ENCODE results near the gene CLUH. TPM values are rescaled to one million over a fixed set of nuclear protein-coding genes. Genes with fewer than 3 reads are reported as not detected.

Gene CLUH
- total RNA-seq, 1 experiment from 2014 or later = 175 TPM

- Histone ChIP-seq H4K20me1 (ENCODE audit: insufficient read depth) (no peaks in the 10 kb centered on the region), H3K9ac (ENCODE audit: low read length) (no peak overlapping the region), H3K4me3 (replicated peaks in 1 of 2; ENCODE audit: low read depth in 1 of 2, low read length in 2 of 2) (no peak overlapping the region), H3K9me2 (ENCODE audit: insufficient read depth) (no peaks in the 10 kb centered on the region), H3K27me3 (ENCODE audit: insufficient read depth, low read length) (no peaks in the 10 kb centered on the region), H3K27ac (ENCODE audit: low read depth, low read length) (no peak overlapping the region), H3K4me2 (ENCODE audit: low read length) (no peak overlapping the region), H2AFZ (ENCODE audit: low read depth, low read length, poor library complexity, severe bottlenecking) (no peak overlapping the region), H3K36me3 (ENCODE audit: control insufficient read depth in 1 of 2, insufficient read depth in 2 of 2, low read length in 2 of 2) (no peaks in the 10 kb centered on the region), H3K79me2 (ENCODE audit: insufficient read depth, low read length) (no peaks in the 10 kb centered on the region), H3K4me1 (ENCODE audit: control insufficient read depth in 1 of 2, insufficient read depth in 2 of 2, low read length in 2 of 2) (peaks cover 13 to 36% of the 10 kb centered on the region in 2 experiments), H3K9me3 (ENCODE audit: control insufficient read depth in 1 of 2, insufficient read depth in 1 of 2, low read depth in 1 of 2, low read length in 2 of 2) (no peaks in the 10 kb centered on the region)
- no peak for ATAC-seq
- ChIA-PET RAD21 (ENCODE audit: low non-redundant PET in 1 of 2, low total read pairs in 2 of 2, uncharacterized antibody in 2 of 2, unreplicated experiment in 2 of 2) (interaction anchor here in 1 of 2 experiments (0.6 kb wide), 1 partner anchor 34 kb away, joined by 4 read pairs; no protein-coding TSS in a partner anchor), POLR2A (no interaction called here), CTCF (no interaction called here)
- DNase-seq (ENCODE audit: low read depth, low spot score) = no peak
- TF ChIP-seq ATF3 (IDR thresholded peaks at IDR 0.05) = no peak
- TF ChIP-seq JUND (IDR thresholded peaks at IDR 0.05) = no peak
- TF ChIP-seq FOSL1 (IDR thresholded peaks at IDR 0.05; ENCODE audit: low read depth) = no peak
- TF ChIP-seq ELF1 (IDR thresholded peaks at IDR 0.05; ENCODE audit: borderline replicate concordance, low read depth) = no peak
- TF ChIP-seq SIN3A (IDR thresholded peaks at IDR 0.05; ENCODE audit: low read depth) = no peak
- no peak for TF ChIP-seq YY1 (IDR thresholded peaks at IDR 0.05; ENCODE audit: extremely low read depth, insufficient replicate concordance, low read depth, low read length)
- TF ChIP-seq ZNF274 (IDR thresholded peaks at IDR 0.05; ENCODE audit: low read depth, low read length) = no peak
- no peak for TF ChIP-seq REST (IDR thresholded peaks at IDR 0.05; ENCODE audit: low read depth)
- TF ChIP-seq TCF7L2 (IDR thresholded peaks at IDR 0.05; ENCODE audit: borderline replicate concordance, extremely low read depth, insufficient read depth, insufficient read length) = no peak
- TF ChIP-seq SP1 (IDR thresholded peaks at IDR 0.05; ENCODE audit: low read depth) = no peak
- intact Hi-C loops (cut with micrococcal nuclease) = no loop called here
- no TSS peak for BruUV-seq (replicated peaks)
These were observed 8.3 kb upstream of the CLUH start for GRCh38 chr17:2719861-2720260.

Measured in HCT116 (cell line).